Right renal cortex interstitium (tissue), 3 donors: ENCODE results near the gene RNPEP. TPM values are rescaled to one million over a fixed set of nuclear protein-coding genes. Genes with fewer than 3 reads are reported as not detected.
"Not testable (repeated sequence)": the region's sequence is repeated elsewhere in the genome, so short reads cannot be mapped to it uniquely, and the experiment has no call there.

Experiments
- DNase-seq, 3 donors: peaks; one replicate each; pipeline ENCODE4 v3.0.0-alpha.2; 2013; ENCODE audit warnings: low read depth in 3 of 3, low spot score in 2 of 3
- polyA plus RNA-seq, 3 donors: library from polyadenylated mRNA; unstranded; fragments of 120-200 nt; gene quantifications; one replicate each; pipeline ENCODE4 v1.2.1, GENCODE V29; 2013; ENCODE audit not compliant: insufficient read length in 3 of 3

RNPEP gene
- polyA plus RNA-seq, 3 donors = 56.8 to 66.7 (median 57.7) TPM

DNA sequence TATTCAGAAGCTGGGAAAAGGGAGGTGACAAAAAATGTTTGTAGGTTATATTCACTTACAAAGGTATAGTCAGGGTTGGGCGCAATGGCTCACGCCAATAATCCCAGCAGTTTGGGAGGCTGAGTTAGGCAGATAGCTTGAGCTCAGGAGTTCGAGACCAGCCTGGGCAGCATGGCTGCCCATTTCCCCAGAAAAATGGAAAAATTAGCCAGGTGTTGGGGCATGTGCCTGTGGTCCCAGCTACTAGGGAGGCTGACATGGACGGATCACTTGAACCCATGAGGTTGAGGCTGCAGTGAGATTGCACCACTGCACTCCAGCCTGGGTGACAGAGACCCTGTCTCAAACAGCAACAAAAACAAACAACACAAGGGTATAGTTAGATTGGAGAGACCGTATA is 24.1 kb upstream of the RNPEP start:
- no peak for DNase-seq

DNA sequence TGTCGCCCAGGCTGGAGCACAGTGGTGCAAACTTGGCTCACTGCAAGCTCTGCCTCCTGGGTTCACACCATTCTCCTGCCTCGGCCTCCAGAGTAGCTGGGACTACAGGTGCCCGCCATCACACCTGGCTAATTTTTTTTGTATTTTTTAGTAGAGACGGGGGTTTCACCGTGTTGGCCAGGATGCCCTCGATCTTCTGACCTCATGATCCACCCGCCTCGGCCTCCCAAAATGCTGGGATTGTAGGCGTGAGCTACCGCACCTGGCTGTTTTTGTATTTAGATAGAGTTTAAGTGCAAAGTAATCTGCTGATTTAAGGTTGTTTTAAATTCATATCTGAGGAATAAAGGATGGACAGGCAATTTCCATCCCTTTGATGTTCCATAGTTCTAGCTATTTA is 20.1 kb upstream of the RNPEP start:
- DNase-seq = not testable (repeated sequence)

DNA sequence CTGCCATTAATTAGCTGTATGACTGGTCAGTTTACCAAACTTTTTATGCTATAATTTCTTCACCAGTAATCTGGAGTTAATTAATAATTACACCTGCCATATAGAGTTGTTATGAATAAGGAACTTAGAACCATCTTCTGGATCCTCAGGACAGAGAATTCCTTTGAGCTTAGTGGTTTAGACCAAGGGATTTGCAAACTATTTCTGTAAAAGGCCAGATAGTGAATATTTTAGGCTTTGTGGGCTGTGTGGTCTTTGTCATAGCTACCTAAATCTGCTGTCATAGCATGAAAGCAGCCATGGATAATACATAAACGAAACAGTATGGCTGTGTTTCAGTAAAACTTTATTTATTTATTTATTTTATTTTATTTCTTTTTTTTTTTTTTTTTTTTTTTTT is 18.2 kb upstream of the RNPEP start:
- DNase-seq = no peak

DNA sequence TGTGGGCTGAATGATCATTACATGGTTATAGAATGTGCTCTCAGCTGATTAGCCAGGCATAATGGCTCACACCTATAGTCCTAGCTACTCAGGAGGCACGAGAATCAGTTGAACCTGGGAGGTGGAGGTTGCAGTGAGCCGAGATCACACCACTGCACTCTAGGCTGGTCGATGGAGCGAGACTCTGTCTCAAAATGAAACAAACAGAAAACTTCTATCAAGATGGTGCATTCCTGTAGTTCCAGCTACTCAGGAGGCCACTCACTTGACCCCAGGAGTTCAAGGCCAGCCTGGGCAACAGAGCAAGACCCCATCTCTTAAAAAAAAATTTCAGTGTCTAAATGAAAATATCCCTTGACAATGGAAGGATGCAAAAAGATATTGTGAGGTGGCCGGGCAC is 16.3 kb upstream of the RNPEP start:
- no peak for DNase-seq

DNA sequence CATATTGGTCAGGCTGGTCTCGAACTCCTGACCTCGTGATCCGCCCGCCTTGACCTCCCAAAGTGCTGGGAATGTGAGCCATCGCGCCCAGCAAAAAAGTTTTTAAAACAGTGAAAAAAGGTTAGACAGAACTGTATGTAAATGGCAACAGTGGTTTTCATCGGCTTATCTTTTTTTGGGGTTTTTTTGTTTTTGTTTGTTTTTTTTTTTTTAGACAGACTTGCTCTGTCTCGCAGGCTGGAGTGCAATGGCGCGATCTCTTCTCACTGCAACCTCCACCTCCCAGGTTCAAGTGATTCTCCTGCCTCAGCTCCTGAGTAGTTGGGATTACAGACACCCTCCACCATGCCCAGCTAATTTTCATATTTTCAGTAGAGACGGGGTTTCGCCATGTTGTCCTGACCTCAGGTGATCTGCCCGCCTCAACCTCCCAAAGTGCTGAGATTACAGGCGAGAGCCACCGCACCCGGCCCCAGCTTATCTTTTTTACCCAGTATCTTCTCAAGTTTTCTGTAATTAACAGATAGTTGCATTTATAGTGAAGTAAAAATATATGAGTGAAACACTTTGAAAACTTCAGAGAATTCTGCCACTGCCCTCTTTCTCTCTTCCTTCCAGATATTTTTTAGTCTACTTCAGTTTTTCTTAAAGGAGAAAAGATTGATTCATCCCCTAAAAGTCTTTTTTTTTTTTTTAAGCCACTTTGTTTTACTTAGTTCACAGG is 14.1 kb upstream of the RNPEP start:
- DNase-seq = no peak

DNA sequence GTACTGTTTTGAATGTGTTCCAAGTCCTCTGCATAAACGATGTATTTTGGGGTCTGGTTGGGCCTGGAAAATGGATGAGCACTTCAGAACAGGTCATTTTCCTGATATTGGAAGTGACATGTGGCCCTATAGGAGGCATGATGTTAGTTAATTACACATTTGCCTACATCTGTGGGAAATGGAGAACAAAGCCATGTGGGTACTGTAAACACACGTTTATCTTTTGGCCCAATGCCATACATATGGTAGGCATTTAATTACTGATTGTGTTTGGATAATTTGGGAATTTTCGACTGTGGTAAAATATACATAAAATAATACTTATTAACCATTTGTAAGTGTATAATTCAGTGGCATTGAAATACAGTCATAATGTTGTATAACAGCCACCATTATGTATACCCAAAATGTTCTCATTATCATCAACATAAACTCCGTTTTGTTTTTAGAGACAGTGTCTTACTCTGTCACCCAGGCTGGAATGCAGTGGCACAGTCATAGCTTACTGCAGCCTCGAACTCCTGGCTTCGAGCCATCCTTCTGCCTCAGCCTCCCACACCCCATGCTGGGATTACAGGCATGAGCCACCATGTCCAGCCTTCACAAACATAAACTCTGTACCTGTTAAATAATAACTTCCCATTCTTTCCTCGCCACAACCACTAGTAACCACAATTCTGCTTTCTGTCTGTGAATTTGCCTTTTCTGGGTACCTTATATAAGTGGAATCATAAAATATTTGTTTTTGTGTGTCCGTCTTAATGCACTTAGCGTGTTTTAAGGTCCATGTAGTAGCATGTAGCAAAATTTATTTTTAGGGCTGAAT is 11.9 kb upstream of the RNPEP start:
- DNase-seq = no peak

DNA sequence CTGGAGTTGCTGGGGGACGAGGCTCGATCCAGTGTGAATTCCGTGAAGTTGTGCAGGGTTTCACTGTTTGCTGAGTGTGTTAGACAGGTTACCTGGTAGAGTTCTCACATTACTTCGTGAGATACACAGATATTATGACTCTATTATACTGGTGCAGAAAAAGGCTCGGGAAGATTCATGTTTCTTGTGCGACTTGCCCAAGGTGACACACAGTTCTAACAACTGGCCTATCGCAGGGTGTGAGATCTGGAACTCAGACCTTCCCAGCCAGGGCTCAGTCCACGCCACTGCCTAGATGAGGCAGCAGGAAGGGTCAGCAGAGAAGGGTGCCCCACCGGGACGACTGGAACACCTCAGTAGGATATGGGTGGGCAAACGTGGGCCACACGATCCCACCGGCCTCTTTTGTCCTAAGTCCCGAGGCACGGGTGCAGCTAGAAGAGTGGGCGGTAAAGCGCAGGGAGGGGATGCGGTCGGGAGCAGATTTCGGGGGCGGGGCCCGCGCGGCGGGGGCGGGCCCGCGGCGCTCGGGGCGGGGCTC is 296 bp upstream of the RNPEP start:
- peak in 2 of 3 donors; percentile 41 to 47 for DNase-seq

DNA sequence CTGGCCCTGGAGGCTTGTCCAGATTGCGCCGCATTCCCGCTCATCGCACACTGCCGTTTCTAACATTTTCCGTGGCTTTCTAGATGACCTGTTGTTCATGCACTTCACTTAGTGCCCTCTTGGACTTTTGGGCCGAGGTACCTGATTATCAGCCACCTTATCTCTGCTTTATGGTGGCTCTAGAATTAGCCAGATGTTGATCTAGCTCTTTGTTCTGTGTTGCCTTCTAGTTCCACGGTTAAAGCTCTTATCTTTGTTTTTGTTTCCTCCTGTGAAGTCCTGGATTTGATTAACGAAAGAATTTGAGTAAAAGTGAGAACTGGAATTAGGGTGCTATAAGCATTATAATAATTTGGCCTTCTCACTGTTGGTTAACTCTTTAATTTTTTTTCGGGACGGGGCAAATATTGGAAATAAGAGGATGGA is 945 bp downstream of the RNPEP start:
- no peak for DNase-seq

DNA sequence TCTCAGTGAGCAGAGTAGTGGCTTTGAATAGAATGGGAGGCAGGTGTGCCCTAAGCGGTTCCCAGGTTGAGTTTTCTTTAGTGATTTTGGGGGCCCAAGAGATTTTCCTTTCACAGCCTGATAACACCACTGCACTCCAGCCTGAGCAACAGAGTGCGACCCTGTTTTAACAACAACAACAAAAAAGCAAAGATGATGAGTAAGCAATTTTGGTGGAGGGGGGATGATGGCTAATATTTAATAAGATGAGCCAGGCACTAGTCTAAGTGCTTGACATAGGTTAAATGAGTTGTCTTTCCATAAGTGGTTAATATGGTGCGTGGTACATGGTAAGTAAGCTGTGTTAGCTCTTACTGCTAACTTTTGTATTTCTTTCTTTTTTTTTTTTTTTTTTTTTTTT is 2.0 kb downstream of the RNPEP start:
- no peak for DNase-seq

DNA sequence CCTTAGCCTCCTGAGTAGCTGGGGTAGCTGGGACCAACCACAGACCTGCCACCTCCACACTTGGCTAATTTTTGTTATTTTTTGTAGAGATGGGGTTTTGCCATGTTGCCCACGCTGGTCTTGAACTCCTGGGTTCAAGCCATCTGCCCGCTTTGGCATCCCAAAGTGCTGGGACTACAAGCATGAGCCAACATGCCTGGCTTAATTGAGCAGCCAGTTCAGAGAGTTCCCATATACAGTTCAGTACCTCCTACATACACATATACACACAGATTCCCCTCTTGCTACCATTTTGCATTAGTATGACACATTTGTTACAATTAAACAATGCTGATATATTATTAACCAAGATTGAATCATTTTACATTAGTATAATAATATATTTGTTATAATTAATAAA is 2.9 kb downstream of the RNPEP start:
- DNase-seq = no peak

DNA sequence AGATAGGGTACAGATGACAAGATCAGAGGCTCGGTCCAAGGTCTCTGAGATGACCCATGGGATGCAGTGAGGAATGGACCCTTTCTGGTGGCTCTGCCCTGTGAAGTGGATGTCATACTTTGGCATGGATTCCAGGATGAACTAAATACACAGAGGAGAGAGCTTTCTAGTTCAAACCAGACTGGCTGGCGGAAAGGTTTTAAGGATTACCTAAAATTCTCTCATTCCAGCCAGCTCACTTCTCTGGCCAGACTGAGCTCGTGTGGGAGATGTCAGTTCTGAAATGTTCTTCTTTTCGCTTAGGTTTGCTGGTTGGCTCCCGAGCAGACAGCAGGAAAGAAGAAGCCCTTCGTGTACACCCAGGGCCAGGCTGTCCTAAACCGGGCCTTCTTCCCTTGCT is 6.2 kb downstream of the RNPEP start:
- no peak for DNase-seq

DNA sequence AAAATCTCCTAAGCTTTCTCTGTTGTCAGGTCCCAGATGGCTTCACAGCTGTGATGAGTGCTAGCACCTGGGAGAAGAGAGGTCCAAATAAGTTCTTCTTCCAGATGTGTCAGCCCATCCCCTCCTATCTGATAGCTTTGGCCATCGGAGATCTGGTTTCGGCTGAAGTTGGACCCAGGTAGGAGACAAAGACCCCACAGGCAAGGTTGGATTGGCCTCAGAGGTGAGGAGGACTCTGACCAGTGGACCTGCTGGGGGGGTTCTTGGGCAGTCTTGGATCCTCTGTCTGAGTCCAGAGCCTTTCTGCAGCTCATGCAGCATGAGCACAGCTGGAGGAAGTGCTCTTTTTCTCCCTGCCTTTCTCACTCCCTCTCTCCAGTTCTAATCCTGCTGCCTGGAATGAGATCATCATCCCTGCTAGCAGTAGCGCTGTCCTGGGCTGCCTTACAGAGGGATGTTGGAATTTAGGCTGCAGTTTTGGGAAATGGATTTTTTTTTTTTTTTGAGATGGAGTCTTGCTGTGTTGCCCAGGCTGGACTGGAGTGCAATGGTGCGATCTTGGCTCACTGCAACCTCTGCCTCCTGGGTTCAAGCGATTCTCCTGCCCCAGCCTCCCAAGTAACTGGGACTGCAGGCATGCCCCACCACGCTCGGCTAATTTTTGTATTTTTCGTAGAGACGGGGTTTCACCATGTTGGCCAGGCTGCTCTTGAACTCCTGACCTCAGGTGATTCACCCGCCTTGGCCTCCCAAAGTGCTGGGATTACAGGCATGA is 7.1 kb downstream of the RNPEP start:
- no peak for DNase-seq

DNA sequence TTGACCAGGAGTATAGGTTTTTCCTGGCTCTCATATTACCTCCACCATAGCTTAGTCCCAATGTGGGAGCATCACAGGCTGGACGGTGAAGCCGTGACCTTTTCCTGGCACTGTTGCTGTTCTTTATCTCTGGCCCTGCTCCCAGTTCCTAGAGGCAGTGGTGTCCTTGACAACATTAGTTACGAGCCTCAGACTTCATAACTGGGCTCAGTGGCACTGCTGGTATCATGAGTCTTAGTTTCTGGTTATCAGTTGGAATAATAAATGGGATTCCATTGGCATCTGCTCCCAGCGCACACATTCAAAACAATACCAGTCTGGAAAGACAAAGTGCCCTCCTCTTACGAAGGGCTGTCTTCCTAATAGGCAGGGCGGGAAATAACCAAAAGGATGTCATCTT is 8.0 kb downstream of the RNPEP start:
- no peak for DNase-seq

DNA sequence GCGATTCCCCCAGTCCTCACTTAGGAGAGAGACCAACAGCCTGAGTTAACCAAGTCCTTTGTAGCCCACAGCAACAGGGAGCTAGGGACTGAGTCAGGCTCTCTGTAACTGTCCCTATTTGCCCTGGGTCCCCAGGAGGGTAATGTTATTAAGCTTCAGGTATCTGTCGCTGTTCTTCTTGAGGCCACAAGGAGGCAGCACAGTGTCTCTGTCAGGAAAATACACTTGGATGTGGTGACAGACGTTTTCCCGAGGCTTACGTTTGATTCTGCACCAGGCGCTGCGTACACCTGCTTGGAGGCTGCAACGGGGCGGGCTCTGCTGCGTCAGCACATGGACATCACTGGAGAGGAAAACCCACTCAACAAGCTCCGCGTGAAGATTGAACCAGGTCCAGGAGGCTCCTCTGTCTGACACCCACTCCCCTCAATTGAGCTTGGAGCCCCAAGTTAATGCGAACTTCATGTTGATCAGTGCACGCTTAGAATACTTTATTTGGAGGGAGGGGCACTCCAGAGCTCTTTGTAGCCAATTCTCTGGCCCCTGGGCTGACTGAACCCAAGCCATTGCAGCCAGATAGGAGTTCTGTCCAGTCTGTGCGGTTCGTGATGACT is 17.3 kb downstream of the RNPEP start:
- DNase-seq = no peak

DNA sequence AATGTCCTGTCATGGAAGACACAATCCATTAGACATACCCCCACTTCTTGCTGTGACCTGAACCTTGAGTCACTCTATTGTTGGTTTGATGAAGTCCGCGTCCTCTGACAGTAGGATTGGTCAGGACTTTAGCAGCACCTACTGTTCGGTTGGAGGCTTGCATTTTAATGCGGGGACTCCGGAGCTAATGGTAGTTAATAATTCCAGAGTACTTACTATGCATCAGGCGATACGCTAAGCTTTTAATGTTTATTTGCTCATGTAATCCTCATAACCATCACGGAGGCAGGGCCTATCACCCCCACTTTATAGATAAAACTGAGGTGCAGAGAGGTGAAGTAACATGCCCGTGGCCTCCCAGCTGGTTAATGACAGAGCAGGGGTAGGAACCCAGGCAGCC is 20.1 kb downstream of the RNPEP start:
- no peak for DNase-seq

DNA sequence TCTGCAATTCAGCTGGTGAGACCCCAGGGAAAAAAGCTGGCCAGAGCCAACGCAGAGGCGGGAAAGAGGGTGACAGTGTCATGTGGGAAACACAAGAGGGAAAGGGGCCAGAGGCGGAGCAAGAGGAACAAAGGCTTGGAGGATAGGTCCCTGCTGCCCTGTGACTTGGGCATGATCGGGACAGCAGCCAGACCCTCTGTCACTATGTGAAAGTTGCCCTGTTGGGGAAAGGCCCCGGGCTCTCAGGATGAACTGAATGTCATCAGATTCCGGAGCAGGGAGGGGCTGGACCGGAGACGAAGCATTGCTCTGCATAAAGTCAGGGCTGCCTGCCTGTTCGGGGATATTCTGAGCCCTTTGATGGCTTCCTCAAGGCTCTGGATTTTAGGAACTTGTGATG is 22.3 kb downstream of the RNPEP start:
- DNase-seq = no peak

DNA sequence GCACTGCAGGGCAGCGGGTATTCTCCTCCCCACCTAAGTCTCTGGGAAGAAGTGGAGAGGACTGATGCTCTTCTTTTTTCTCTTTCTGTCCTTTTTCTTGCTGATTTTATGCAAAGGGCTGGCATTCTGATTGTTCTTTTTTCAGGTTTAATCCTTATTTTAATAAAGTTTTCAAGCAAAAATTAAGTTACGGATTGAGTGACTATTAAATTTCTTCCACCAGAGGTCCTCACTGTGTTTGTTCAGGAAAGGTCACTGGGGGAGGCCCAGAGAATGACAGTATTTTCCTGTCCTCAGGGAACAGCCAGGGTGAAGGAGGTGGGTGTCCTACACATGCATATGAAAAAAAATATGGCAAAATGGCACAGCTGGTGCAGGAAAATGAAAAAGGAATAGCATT is 23.5 kb downstream of the RNPEP start:
- DNase-seq = no peak

DNA sequence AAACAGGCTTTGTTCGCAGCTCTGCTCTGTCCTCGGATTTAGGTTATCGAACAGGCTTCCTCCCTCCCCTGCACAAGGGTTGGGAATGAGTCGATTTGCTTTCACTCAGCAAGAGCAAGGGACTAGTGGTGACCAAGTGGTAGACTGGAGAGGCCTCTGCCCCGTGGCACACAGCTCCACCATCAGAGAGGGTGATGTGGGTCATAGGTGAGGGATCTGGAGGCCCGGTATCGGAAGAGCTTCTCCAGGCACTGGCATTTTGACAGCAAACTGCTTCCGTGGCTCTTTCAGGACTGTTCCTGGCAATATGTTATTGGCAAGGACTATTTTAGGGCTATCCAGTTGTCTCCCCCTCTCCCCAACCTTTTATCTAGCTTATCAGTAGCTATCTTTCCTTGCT is 24.9 kb downstream of the RNPEP start:
- no peak for DNase-seq

DNA sequence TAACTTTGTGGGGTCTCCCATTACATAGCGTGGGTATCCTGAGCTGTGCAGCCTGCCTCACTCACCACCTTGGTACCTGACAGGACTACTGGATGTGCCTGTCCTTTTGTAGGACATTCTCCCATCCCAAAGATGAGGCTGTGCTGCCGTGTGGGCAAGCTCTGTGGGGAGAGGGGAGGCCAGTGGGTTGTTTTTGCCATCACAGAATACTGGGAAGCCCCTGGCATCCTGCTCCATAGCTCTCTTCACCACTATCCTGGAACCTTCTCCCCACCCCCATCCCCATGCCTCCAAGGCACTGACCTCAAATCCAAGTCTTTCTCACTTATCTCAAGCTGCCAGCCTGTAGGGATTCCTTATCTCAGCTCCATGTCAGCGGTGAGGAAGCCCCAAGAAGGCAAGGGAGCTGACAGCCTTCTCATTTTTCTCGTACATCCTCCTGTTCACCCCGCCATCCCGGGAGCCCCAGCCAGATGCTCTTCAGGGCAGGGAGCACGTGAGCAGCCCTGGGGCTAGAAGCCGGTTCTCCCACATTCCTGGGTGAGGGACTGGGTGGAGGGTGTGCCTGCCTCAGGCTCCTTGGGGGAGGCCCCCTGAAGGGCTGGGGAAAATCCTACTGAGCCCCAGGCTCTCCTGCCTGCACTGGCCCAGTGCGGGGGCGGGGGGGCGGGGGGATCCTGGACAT is 25.5 kb downstream of the RNPEP start:
- DNase-seq = no peak
